ENCODE data around the gene LIPI. TPM values are rescaled to one million over a fixed set of nuclear protein-coding genes. Genes with fewer than 3 reads are reported as not detected.

LIPI gene
- total and polyA plus RNA-seq, 10 of the 15 experiments (the other 5 are each of a cell fraction or from before 2014, with no cell fraction given), result 0.05 to 0.32 (median 0.10) TPM; not detected in 5

- no peak for DNase-seq (ENCODE audit: low read depth, low spot score)
- CTCF ChIA-PET, result no interaction called here
- Histone ChIP-seq H3K27ac (ENCODE audit: control insufficient read depth, insufficient read depth) (no peak overlapping the region), H3K4me3 (no peak overlapping the region), H3K9ac (ENCODE audit: control insufficient read depth, insufficient read depth, low read length) (no peak overlapping the region), H4K20me1 (ENCODE audit: control insufficient read depth, insufficient read depth) (no peaks in the 10 kb centered on the region), H3K4me2 (ENCODE audit: control insufficient read depth, insufficient read depth) (no peak overlapping the region), H3K27me3 (replicated peaks in 1 of 2; ENCODE audit: control insufficient read depth in 2 of 2, insufficient read depth in 2 of 2, low read length in 1 of 2) (no peaks in the 10 kb centered on the region), H3K36me3 (ENCODE audit: control insufficient read depth in 2 of 2, insufficient read depth in 2 of 2, low read length in 1 of 2) (no peaks in the 10 kb centered on the region; a peak in 2 of 4 replicates), H2AFZ (ENCODE audit: control insufficient read depth, low read depth, low read length) (no peak overlapping the region), H3K79me2 (ENCODE audit: control insufficient read depth, insufficient read depth, low read length) (no peaks in the 10 kb centered on the region), H3K4me1 (ENCODE audit: control insufficient read depth, insufficient read depth, low read length) (peaks cover 6% of the 10 kb centered on the region), H3K9me3 (replicated peaks; ENCODE audit: control insufficient read depth, insufficient read depth, low read length) (peaks cover 2% of the 10 kb centered on the region; the same call in 2 of the 3 replicates)
- no peak for FAIRE-seq
- no peak for ATAC-seq
- WGBS (ENCODE audit: insufficient coverage, insufficient replicate concordance, low lambda C conversion rate, missing lambda C conversion rate), result 98% methylated on average over 16 of the region's 35 CpGs
- POLR2A ChIA-PET, result no interaction called here
- TF ChIP-seq ZNF217 (IDR thresholded peaks at IDR 0.05) (no peak), RUNX3 (IDR thresholded peaks at IDR 0.05; ENCODE audit: low read length) (no peak), RAD51 (IDR thresholded peaks at IDR 0.05) (no peak), STAT3 (IDR thresholded peaks at IDR 0.05; ENCODE audit: low read depth, low read length) (no peak), JUND (IDR thresholded peaks at IDR 0.05; ENCODE audit: low read depth, low read length) (no peak), RELB (IDR thresholded peaks at IDR 0.05; ENCODE audit: low read depth) (no peak), SIN3A (IDR thresholded peaks at IDR 0.05; ENCODE audit: low read depth, low read length) (no peak), PRDM15 (CRISPR knock-in tag; IDR thresholded peaks at IDR 0.05) (no peak), NR2F1 (conservative IDR thresholded peaks at IDR 0.05) (no peak), POLR2AphosphoS5 (IDR thresholded peaks at IDR 0.05; ENCODE audit: low read length) (no peak), SREBF2 (IDR thresholded peaks at IDR 0.05; ENCODE audit: low read length) (no peak), ZZZ3 (IDR thresholded peaks at IDR 0.05; ENCODE audit: control insufficient read depth, insufficient read length, low read depth) (no peak)
- intact Hi-C loops (cut with micrococcal nuclease; ENCODE audit: unreplicated experiment) (no loop called here), in situ Hi-C loops (cut with MboI) (loop anchor here (25.0 kb wide), 2 partner anchors 103 to 1653 kb away; partner anchors contain the start of gene USP25)
- RAD21 ChIA-PET (ENCODE audit: unreplicated experiment), result no interaction called here
- SMC1A ChIA-PET (ENCODE audit: uncharacterized antibody, unreplicated experiment), result no interaction called here
- BruUV-seq (replicated peaks), result no TSS peak
These were observed 126.7 kb downstream of the LIPI start for GRCh38 chr21:14084068-14084501.
